ES-I3 (cell line): ENCODE data around the gene CHST14.
A peak's percentile ranks its signal among the peaks of the same experiment; 100 is the strongest.

Experiments used
- H3K36me3 ChIP-seq: 2 replicates; pipeline ENCODE4 v1.6.1; 2013; ENCODE audit warnings: mild to moderate bottlenecking, low read length, control low read depth, moderate library complexity; ENCODE audit not compliant: insufficient read depth
- H3K4me1 ChIP-seq: 2 replicates; pipeline ENCODE4 v1.6.1; 2013; ENCODE audit warnings: mild to moderate bottlenecking, control low read depth, low read length; ENCODE audit not compliant: insufficient read depth
- H3K9ac ChIP-seq: 2 replicates; pipeline ENCODE4 v1.6.1; 2013; ENCODE audit warnings: low read depth, mild to moderate bottlenecking, low read length, moderate library complexity
- H3K9me3 ChIP-seq: 2 replicates; pipeline ENCODE4 v1.6.1; 2013; ENCODE audit warnings: mild to moderate bottlenecking, low read length, moderate library complexity; ENCODE audit not compliant: control insufficient read depth, insufficient read depth

The CHST14 gene, protein sequence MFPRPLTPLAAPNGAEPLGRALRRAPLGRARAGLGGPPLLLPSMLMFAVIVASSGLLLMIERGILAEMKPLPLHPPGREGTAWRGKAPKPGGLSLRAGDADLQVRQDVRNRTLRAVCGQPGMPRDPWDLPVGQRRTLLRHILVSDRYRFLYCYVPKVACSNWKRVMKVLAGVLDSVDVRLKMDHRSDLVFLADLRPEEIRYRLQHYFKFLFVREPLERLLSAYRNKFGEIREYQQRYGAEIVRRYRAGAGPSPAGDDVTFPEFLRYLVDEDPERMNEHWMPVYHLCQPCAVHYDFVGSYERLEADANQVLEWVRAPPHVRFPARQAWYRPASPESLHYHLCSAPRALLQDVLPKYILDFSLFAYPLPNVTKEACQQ

DNA sequence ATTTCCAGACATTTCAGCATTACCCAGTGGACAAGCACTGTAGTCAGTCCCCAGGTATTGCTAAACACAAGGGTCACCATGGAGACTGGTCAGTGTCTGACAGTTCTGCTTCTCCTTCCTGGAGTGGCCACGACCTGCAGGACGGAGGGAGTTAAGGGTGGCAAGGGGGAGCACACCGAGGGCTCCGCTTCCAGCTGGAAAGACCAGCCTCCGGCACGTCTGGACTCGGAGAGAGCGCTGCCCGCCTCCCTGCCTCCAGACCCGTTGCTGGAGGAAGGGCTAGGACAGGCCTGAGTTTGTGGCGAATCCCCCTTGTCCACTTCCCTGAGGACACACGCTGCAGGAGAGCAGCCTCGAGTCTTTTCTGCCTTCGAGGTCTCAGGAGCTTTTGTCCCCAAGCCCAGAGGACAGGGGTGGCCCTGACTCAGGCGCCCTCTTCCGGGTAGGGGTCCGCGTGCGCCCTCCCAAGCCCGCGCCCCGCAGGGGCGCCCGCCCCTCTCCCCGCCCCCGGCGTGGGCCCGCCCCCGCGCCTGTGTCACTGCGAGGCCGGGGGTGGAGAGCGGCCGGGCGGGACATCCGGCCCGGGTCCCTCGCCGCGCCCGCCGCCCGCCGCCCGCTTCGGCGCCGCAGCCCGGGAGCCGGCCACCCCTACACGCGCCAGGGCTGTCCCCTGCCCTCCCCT is at the start of gene CHST14:
Gene CHST14 (plus strand): TSS at position 562 of the 682 bp plus-strand sequence. CDS start 230 bp downstream, outside the sequence.
- peaks cover 1% of the 10 kb centered on the region; the same call in 1 of the 2 replicates for H3K36me3 ChIP-seq
- H3K4me1 ChIP-seq, result peaks cover 15% of the 10 kb centered on the region
- H3K9me3 ChIP-seq, result no peaks in the 10 kb centered on the region
- peak within 1 kb of the TSS; percentile 77 for H3K9ac ChIP-seq

DNA sequence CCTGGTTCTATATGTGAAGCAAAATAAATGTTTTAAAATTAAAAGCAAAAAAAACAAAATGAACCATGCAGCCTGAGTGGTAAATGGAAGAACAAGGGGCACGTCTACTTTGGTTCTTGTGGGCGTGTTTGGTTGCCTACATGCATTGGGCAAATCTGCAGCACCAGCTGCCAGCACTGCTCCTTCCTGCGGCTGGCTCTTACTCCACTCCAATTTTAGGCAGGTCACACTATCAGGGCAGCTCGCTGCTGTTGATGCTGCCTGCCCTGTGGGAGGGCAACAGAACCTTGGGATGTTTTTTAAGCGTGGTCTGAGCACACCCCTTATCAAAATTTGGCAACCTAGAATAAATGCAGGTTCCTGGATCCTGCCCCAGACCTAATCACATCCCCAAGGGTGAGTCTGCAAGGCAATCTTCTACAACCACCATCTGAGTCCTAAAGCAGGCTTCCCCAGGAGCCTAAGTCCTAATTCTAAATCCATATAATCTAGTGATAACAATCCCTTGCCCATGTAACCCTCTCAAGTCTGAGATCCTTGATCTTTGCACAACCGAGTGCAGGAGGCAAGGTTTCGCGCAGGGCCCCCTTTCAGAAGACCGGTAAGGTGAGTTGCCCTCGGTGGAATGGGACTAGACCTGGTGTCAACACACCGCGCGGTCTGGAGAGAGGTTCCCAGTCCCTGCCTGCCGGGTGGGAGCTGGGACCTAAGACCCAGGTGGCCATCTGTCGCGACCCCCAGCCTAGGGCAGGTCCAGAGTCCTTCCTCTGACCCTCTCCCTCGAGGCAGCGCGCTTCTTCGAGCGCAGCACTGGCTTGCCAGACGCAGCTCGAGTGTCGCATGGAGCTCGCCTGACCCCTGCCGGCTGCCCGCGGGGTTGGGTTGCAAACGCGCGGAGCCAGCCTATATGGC is 49.3 kb upstream of the CHST14 start:
- peak overlapping the region; percentile 22; the same call in 1 of the 2 replicates for H3K9ac ChIP-seq
- H3K36me3 ChIP-seq, result no peaks in the 10 kb centered on the region; the same call in 1 of the 2 replicates
- no peaks in the 10 kb centered on the region for H3K9me3 ChIP-seq
- H3K4me1 ChIP-seq, result peaks cover 12% of the 10 kb centered on the region

DNA sequence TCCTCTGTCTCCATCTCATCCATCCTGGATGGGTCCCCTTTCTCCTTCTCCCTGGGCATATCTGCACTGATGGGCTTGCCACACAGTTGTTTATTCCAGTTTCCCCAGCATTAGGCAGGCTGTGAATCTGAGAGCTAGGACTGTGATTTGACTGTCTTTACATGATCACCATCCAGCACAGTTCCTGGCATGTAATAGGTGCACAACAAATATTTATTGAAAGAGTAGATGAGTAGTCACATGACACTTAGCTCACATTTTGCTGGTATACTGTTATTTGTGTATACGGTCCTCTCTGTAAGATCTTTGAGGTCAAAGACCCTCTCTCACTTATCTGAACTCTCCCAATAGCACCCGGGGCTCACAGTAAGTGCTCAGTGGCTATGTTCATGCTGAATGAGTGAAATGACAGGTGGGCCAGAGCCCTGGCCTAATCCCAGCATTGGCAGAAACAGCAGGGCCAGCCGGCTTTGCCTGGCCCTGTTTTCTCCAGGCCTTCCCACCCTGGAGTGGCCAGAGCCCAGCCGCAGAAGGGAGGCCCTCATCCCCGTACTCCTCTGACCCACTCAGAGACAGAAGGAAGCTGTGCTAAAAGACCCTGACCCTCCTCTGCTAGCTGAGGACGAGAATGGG is 46.2 kb upstream of the CHST14 start:
- H3K4me1 ChIP-seq, result peaks cover 12% of the 10 kb centered on the region
- H3K36me3 ChIP-seq, result no peaks in the 10 kb centered on the region
- no peaks in the 10 kb centered on the region for H3K9me3 ChIP-seq
- no peak overlapping the region for H3K9ac ChIP-seq

DNA sequence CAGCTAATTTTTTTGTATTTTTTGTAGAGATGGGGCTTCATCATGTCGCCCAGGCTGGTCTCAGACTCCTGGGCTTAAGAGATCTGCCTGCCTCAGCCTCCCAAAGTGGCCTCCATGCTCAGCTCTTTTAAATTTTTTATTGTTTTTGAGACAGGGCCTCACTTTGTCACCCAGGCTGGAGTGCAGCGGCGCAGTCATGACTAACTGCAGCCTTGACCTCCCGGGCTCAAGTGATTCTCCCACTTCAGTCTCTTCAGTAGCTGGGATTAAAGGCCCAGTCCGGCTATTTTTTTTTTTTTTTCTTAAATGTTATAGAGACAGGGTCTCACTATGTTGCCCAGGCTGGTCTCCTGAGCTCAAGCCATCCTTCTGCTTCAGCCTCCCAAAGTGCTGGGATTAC is 45.1 kb upstream of the CHST14 start:
- Histone ChIP-seq H3K4me1 (peaks cover 11% of the 10 kb centered on the region), H3K9me3 (no peaks in the 10 kb centered on the region), H3K36me3 (no peaks in the 10 kb centered on the region), H3K9ac (no peak overlapping the region)

DNA sequence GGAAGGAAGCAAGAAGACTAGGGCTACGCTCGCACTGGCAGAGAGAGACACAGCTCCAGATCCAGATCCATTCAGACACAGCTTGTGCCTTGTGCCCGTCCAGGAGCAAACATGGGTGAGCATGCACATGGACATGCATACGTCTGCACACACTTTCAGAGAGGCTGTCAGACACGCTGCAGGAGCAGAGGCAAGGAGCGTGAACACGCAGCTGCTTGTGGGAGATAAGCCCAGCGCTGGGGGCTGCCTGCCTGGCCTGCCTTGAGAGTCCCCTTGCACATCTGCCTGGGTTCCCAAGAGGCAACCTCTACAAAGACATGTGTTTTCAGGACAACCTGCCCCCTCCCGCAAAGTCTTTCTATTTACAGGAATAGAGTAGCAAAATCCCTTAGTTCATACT is 43.6 kb upstream of the CHST14 start:
- H3K9me3 ChIP-seq, result no peaks in the 10 kb centered on the region
- no peaks in the 10 kb centered on the region; the same call in 1 of the 2 replicates for H3K4me1 ChIP-seq
- no peak overlapping the region for H3K9ac ChIP-seq
- H3K36me3 ChIP-seq, result no peaks in the 10 kb centered on the region

DNA sequence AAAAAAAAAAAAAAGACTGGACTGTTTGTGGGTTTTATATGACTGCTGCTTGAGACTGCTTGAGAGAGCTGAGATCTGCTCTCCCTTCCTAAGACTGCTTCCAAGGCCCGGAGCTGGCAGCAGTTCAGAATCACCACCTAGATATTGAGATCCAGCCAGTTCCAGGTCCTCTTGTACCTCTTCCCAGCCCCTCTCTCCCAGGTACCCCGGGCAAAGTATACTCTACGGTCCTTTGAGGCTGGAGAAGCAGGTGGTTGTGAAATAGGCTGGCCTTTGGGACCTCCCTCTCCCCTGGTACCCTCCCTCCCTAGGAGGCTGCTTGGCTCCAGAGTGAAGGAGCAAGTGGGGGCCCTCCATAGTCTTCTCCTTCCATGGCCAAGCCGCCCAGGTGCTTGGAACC is 42.6 kb upstream of the CHST14 start:
- no peak overlapping the region for H3K9ac ChIP-seq
- H3K9me3 ChIP-seq, result no peaks in the 10 kb centered on the region
- no peaks in the 10 kb centered on the region; the same call in 1 of the 2 replicates for H3K4me1 ChIP-seq
- no peaks in the 10 kb centered on the region for H3K36me3 ChIP-seq

DNA sequence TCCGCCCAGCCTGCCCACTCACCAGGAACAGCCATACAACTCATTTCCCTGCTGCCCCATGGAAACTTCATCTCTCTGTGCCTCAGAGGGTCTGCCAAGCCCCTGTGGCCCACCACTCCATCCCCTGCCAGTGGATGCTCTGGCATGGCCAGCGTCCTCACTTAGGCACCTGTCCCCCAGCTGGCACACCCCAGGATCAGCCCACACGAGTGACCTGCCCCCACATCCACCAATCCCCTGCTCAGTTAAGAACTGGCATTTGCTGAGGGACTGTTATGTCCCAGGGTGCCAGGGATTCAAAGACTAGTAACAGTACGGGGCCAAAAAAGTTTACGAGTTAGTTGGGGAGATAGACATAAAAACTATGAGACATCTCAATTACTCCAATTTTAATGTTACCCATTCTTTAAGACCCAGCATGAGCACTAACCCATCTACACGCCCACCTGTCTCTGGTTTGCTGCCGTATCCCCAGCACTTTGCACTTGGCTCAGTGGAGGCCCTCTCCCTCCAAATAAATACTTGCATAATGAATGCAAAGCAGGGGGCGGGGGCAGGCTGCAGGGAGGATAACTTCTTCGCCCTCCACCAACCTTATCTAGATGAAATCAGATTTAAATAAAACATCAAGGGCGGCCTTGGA is 41.6 kb upstream of the CHST14 start:
- H3K9ac ChIP-seq, result no peak overlapping the region
- H3K4me1 ChIP-seq, result no peaks in the 10 kb centered on the region; the same call in 1 of the 2 replicates
- no peaks in the 10 kb centered on the region for H3K36me3 ChIP-seq
- H3K9me3 ChIP-seq, result no peaks in the 10 kb centered on the region

DNA sequence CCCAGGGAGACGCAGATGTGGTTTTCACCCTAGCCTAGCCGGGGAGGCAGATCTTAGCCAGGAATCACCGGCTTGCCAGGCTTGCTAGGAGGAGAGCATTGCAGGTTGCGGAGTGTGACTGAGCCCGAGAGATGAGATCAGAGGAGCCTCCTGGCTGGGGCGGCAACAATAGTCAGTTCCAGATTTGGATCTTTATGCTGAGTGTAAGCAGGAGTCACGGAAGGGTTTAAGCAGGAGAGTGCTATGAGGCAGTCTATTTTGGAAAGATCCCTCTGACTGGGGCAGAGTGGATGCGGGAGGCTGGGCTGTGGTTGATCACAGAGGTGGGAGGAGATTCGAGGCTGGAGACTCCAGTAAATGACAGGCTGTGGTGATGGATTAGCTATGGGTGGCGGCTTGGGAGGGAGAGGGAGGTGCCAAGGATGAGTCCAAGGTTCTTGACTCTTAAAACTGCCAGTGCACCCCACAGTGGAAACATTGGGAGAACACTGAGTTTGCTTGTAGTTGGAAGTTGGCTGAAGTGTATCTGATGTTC is 40.4 kb upstream of the CHST14 start:
- H3K9me3 ChIP-seq, result no peaks in the 10 kb centered on the region
- no peaks in the 10 kb centered on the region; the same call in 1 of the 2 replicates for H3K4me1 ChIP-seq
- no peaks in the 10 kb centered on the region for H3K36me3 ChIP-seq

DNA sequence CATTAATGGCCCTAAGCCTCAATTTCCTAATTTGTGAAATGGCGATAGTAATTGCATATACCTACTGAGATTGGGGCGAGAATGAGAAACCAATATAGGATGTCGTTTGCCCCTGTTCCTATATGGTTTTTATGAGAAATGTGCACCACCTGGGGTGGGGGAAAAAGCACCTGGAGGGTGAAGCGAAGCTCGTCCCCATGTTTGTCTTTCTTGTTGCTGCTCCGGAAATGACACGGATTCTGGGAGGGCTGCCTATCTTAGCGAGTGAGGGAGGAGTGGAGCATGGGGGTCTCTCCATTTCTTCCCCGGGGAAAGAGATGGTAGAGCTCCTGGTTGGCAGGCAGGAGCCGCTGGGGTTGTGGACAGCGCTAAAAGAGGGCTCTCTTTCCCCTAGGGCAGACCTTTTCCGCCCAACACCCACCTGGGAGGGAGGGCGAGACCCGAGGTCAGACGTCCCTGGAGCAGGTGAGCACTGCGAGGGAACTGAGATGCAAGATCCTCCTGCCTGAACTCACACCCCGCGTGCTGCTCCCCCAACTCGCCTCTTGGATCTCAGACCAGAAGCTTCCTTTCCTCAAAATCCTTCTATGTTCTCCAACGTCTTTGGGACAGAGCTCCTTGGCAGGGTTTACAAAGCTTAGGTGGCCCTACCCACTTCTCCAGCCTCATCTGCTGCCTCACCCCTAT is 35.6 kb upstream of the CHST14 start:
- Histone ChIP-seq H3K9me3 (no peaks in the 10 kb centered on the region), H3K4me1 (peaks cover 8% of the 10 kb centered on the region), H3K36me3 (no peaks in the 10 kb centered on the region), H3K9ac (peak overlapping the region; percentile 64; the same call in 1 of the 2 replicates)

More for the DNA sequence above, 40.4 kb upstream of the CHST14 start:
- no peak overlapping the region for H3K9ac ChIP-seq

DNA sequence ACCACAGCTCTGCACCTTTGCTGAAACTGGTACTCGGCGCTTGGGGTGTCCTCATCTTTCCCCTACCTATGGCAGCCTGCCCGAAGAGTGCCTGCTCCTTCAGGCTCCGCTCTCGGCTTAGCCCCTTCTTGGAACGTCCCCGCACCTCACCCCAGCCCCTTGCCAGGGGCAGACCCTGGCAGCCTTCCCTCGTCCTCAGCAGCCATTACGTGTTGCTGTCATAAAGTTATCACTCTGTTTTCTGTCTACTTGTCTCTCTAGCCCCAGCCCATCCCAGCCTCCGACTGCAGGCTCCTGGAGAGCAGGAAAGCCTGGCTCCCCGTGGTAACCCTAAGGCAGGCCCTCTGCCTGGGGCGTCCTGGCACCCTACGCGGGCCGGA is 35.1 kb upstream of the CHST14 start:
- peak overlapping the region; percentile 64; the same call in 1 of the 2 replicates for H3K9ac ChIP-seq
- H3K36me3 ChIP-seq, result no peaks in the 10 kb centered on the region
- H3K4me1 ChIP-seq, result peaks cover 8% of the 10 kb centered on the region
- no peaks in the 10 kb centered on the region for H3K9me3 ChIP-seq

DNA sequence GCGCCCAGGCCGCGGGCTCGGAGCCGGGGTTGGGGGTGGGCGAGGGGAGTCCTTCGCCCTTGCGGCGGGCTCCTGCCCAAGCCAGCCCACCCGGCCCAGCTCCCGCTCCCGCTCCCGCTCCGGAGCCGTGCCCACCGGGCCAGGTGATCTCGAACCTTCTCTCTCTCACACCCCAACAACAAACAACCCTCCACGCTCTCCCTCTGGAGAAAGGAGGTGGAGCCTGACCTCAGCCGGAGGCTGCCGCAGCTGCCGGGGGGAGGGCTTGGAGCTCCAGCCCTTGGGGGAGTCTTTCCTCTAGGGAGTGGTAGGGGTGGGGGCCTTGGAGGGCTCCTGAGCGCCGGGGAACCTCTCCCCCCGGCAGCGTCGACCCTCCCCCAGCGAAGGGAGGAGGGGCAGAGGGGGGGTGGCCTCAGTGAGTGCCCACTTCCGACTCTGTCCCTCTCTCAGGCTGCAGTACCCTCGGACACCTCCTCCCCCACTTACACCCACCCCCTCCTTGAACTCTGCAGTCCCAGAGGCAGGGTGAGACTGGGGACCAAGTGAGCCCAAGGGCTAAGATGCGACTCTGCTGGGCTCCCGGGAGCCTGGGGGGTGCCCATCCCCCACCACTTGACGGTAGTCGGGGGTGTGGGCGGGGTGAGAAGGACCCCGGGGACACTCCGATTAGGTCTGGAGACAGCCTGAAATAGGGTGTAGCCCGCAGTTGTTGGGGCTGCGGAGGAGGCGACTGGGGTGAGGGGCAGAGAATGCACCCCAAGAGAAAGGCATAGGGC is 34.5 kb upstream of the CHST14 start:
- no peaks in the 10 kb centered on the region for H3K36me3 ChIP-seq
- H3K9me3 ChIP-seq, result no peaks in the 10 kb centered on the region
- H3K9ac ChIP-seq, result peak overlapping the region; percentile 64
- peaks cover 8% of the 10 kb centered on the region for H3K4me1 ChIP-seq
